C4-2B (cell line): Measurements from ENCODE around the gene SEC24B.
A peak's percentile ranks its signal among the peaks of the same experiment; 100 is the strongest.

Experiments used
- H3K27ac ChIP-seq: fragments of 450-650 bp; 2 replicates; pipeline ENCODE4 v1.5.1; 2017
- CTCF ChIP-seq: fragments of 450-650 bp; conservative IDR thresholded peaks from 2 replicates; pipeline ENCODE4 v1.5.1; 2017; ENCODE audit warnings: mild to moderate bottlenecking
- ZFX ChIP-seq: fragments of 450-650 bp; IDR thresholded peaks from 2 replicates; pipeline ENCODE4 v1.6.1; 2017

The SEC24B gene

DNA sequence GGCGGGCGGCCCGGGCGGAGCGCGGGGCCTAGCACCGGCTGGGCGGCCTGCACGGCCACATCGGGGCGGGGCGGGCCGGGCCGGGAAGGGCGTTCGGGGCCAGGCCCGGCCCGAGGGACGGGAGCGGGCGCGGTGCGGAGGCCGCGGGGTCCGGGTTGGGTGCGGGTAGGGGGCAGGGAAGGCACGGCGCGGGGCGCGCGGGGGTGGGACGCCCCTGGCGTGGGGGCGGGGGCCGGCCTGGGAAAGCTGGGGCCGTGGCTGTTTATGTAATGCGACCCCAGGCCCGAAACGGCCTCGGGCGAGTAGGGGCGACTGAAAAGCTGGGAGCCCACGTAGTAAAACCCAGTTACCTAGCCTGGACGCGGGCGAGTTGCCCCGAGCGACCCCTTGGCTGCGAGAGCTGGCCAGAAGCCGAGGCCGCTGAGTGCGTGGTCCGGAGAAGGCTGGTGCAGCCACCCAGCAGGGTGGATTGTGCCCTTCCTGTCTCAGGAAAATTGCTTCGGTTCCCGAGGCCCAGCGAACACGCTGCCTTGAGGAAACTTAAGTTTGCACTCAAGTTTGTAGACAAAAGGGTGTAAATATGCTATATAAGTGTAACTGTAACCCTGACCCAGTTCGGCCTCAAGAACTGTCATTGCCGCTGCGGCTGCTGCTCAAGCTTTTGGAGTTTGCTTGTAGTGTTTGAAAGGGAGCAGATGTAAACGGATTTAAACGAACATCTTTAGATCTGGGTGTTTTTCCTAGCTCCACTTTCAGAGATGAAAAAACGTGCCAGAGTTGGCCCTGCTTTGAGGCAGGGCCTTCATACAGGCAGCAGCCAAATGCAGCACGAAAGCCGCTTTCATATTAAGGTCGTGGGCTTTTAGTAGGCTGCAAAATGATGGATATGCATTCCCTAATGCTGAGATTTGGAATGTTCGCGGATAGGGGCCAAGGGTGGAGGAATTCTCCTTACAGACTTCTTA, 674 bp downstream of the SEC24B start:
- TF ChIP-seq ZFX: peak; percentile 61
- no peak for TF ChIP-seq CTCF
- H3K27ac ChIP-seq: peak overlapping the region; percentile 78

- peak overlapping the region; percentile 48 for H3K27ac ChIP-seq
- TF ChIP-seq ZFX (no peak), CTCF (no peak)
Measured at GRCh38 chr4:109435635-109436034, 2.0 kb downstream of the SEC24B start.

GRCh38 chr4:109436504-109436903, 2.9 kb downstream of the SEC24B start:
- no peak overlapping the region for H3K27ac ChIP-seq
- TF ChIP-seq CTCF (no peak), ZFX (no peak)

DNA sequence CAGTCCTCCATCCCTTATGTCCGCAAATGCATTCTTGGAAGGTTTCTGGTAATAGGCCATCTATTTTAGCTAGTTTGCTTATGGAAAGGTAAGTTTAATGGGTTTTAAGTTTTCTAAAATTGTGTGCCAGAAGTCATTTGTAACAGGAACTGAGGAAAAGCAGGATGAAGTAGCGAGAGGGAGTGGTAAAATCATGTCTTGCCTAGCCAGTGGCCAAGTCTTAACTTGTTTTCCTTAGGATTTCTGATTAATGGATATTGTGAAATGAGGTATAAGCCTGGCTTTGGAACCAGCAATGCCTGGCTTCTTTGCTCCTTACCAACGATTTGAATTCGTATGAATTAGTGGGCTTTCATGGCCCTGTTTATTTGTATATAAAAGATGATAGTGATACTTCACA, 7.3 kb downstream of the SEC24B start:
- no peak for TF ChIP-seq ZFX
- TF ChIP-seq CTCF: no peak
- no peak overlapping the region for H3K27ac ChIP-seq

DNA sequence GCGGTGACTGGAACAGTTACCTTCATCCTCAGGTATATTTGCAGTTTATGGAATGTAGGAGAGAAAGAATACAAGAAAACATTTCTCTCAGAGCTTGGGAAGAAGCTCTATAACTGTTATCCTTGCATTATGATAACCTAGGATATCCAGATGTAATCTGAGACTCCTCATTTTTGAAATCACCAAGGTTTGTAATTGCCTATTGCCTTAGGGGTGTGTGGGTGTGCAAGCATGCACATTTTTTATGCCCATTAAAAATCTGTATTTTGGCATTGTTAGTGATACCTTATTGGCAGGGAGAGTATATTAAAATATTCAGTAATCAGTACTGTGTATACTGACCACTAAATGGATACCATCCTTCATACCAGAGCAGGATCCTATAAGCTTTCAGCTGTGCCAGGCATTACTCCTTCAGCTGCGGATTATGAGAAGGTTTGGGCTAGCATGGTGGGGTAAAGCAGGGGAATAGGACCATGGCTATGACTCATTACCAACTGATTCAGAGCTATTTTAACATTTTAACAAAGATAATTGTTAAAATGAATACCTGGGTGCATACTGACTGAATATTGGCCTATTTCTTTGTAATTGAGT, 8.3 kb downstream of the SEC24B start:
- no peak for TF ChIP-seq ZFX
- TF ChIP-seq CTCF: no peak
- H3K27ac ChIP-seq: no peak overlapping the region

DNA sequence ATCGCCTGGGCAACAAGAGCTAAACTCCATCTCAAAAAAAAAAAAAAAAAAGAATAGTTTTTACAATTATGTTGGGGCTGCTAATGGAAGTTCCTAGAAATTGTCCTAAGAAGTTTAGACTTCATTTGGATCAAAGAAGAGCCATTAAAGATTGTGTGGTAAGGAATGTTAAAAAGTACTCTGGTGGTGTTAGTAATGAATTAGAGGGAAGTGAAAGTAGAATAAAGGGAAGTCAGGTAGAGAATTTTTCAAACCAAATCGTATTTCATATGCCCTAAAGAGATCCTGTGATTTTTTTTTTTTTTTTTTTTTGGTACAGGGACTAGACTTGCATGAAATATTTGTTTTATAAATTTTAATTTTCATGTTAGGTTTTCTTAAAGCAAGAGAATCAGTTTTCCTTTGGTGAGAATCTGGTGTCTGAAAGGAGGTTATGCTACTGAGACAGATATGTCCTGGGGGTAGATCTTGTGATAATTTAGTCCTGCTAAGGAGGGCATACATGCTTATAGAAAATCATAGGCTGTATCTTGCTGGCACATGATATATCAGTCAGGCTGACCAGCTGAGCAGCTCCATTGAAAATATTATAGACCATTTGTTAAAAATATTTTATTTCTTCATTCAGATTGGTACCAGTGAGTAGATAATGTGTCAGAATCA, 10.7 kb downstream of the SEC24B start:
- TF ChIP-seq ZFX (no peak), CTCF (no peak)
- no peak overlapping the region for H3K27ac ChIP-seq

DNA sequence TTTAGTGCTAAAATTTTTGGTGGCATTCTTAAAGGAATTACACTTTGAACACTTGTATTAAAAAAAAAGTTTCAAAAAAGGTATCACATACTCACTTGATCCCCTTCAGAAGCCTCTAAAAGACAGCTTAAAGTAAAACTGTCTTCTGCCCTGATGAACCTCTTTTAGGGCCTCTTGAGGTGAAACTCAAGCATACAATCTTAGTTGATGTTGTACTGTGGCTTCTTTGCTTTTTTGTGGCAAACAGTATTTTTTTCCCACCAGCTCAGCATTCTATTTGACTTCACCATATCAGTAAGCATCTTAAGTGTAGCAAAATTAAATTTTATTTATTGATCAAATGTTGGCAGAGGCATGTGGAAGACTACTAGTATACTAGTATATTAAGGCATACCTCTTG, 13.7 kb downstream of the SEC24B start:
- H3K27ac ChIP-seq: no peak overlapping the region

More for the DNA sequence above, 13.7 kb downstream of the SEC24B start:
- TF ChIP-seq CTCF: no peak
- no peak for TF ChIP-seq ZFX
